MM.1S (cell line): Measurements from ENCODE around the gene PHACTR1.

Source experiments
- DNase-seq: peaks from one replicate; pipeline ENCODE4 v3.0.0-alpha.2; 2015
- H2AFZ ChIP-seq: fragments of 300-600 bp; sonication (generic); 2 replicates; pipeline ENCODE4 v1.6.0; 2016; ENCODE audit warnings: antibody characterized with exemption, low read length
- H3F3A ChIP-seq: fragments of 300-600 bp; sonication (generic); 2 replicates; pipeline ENCODE4 v1.6.1; 2016; ENCODE audit warnings: mild to moderate bottlenecking, antibody characterized with exemption, low read length, moderate library complexity, mixed read lengths; ENCODE audit not compliant: insufficient read depth
- H3K27ac ChIP-seq: fragments of 300-600 bp; sonication (generic); 2 replicates; pipeline ENCODE4 v1.5.1; 2016; ENCODE audit warnings: mild to moderate bottlenecking, low read length
- H3K27me3 ChIP-seq: fragments of 300-600 bp; sonication (generic); replicated peaks from 2 replicates; pipeline ENCODE4 v1.6.0; 2016; ENCODE audit warnings: low read length; ENCODE audit not compliant: insufficient read depth
- H3K36me3 ChIP-seq: fragments of 300-600 bp; sonication (generic); replicated peaks from 2 replicates; pipeline ENCODE4 v1.6.1; 2016; ENCODE audit warnings: mild to moderate bottlenecking, low read length, mixed read lengths; ENCODE audit not compliant: insufficient read depth
- H3K4me1 ChIP-seq: fragments of 300-600 bp; sonication (generic); 2 replicates; pipeline ENCODE4 v1.6.1; 2016; ENCODE audit warnings: low read length, mixed read lengths
- H3K4me2 ChIP-seq: fragments of 300-600 bp; sonication (generic); 2 replicates; pipeline ENCODE4 v1.6.0; 2016; ENCODE audit warnings: low read depth, low read length
- H3K4me3 ChIP-seq: fragments of 300-600 bp; sonication (generic); 2 replicates; pipeline ENCODE4 v1.5.1; 2016; ENCODE audit warnings: low read length, mixed read lengths
- H3K79me2 ChIP-seq: fragments of 300-600 bp; sonication (generic); 2 replicates; pipeline ENCODE4 v1.6.1; 2016; ENCODE audit warnings: mixed run types, low read length, mixed read lengths
- H3K9ac ChIP-seq: fragments of 300-600 bp; sonication (generic); 2 replicates; pipeline ENCODE4 v1.6.1; 2016; ENCODE audit warnings: low read length, mixed read lengths
- H3K9me2 ChIP-seq: fragments of 300-600 bp; sonication (generic); replicated peaks from 2 replicates; pipeline ENCODE4 v1.6.1; 2016; ENCODE audit warnings: mild to moderate bottlenecking, low read length, mixed read lengths; ENCODE audit not compliant: insufficient read depth
- H3K9me3 ChIP-seq: fragments of 300-600 bp; sonication (generic); replicated peaks from 2 replicates; pipeline ENCODE4 v1.6.1; 2016; ENCODE audit warnings: mild to moderate bottlenecking, low read length, mixed read lengths; ENCODE audit not compliant: insufficient read depth
- H4K20me1 ChIP-seq: fragments of 300-600 bp; sonication (generic); 2 replicates; pipeline ENCODE4 v1.6.1; 2016; ENCODE audit warnings: mild to moderate bottlenecking, low read length, moderate library complexity, mixed read lengths; ENCODE audit not compliant: insufficient read depth
- CTCF ChIP-seq: fragments of 300-600 bp; sonication (generic); IDR thresholded peaks from 2 replicates; pipeline ENCODE4 v1.5.1; 2016; ENCODE audit warnings: antibody characterized with exemption, low read length, mixed read lengths
- EZH2 ChIP-seq: fragments of 300-600 bp; sonication (generic); optimal IDR thresholded peaks from 2 replicates; pipeline ENCODE3; 2017; ENCODE audit warnings: low read depth, mild to moderate bottlenecking, antibody characterized with exemption, low read length, mixed read lengths
- EZH2phosphoT487 ChIP-seq: fragments of 300-600 bp; sonication (generic); IDR thresholded peaks from 2 replicates; pipeline ENCODE4 v1.6.1; 2018; ENCODE audit warnings: antibody characterized with exemption, low read length

The PHACTR1 gene

GRCh38 chr6:13141387-13141786 is 424.8 kb downstream of the PHACTR1 start:
- no peak overlapping the region for H3K4me2 ChIP-seq
- H4K20me1 ChIP-seq, result no peaks in the 10 kb centered on the region
- no peaks in the 10 kb centered on the region for H3K9me2 ChIP-seq
- H3K79me2 ChIP-seq, result no peaks in the 10 kb centered on the region
- no peaks in the 10 kb centered on the region for H3K36me3 ChIP-seq
- TF ChIP-seq EZH2, result no peak
- no peak overlapping the region for H3K4me3 ChIP-seq
- no peaks in the 10 kb centered on the region for H3F3A ChIP-seq
- no peaks in the 10 kb centered on the region for H3K9me3 ChIP-seq
- H3K27me3 ChIP-seq, result no peaks in the 10 kb centered on the region
- no peaks in the 10 kb centered on the region for H3K4me1 ChIP-seq
- H3K9ac ChIP-seq, result no peak overlapping the region
- no peak for DNase-seq
- no peak overlapping the region for H3K27ac ChIP-seq
- H2AFZ ChIP-seq, result no peak overlapping the region

DNA sequence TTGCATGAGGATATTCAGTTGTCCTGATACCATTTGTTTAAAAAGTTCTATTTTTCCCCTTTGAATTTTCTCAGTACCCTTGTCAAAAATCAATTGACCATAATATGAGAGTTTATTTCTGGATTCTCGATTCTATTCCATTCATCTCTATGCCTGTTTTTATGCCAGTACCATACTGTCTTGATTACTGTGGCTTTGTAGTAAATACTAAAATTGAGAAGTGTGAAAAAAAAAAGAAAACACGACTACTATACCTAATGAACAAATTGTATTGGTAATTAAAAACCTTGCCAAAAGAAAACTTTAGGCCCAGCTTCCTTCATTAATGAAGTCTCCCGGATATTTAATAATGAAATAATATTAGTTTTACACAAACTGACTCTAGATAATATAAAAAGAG is 426.0 kb downstream of the PHACTR1 start:
- Histone ChIP-seq H3K27ac (no peak overlapping the region), H3K9me2 (no peaks in the 10 kb centered on the region), H3K9me3 (no peaks in the 10 kb centered on the region), H3K4me3 (no peak overlapping the region), H3K4me1 (no peaks in the 10 kb centered on the region), H4K20me1 (no peaks in the 10 kb centered on the region), H3K9ac (no peak overlapping the region), H3K36me3 (no peaks in the 10 kb centered on the region), H2AFZ (no peak overlapping the region), H3K79me2 (no peaks in the 10 kb centered on the region), H3K27me3 (no peaks in the 10 kb centered on the region), H3K4me2 (no peak overlapping the region), H3F3A (no peaks in the 10 kb centered on the region)
- no peak for TF ChIP-seq CTCF
- no peak for TF ChIP-seq EZH2
- no peak for DNase-seq

- Histone ChIP-seq H3K27ac (no peak overlapping the region), H3K36me3 (no peaks in the 10 kb centered on the region), H3K9ac (no peak overlapping the region)
Observed at GRCh38 chr6:13146442-13146841, 429.9 kb downstream of the PHACTR1 start.

DNA sequence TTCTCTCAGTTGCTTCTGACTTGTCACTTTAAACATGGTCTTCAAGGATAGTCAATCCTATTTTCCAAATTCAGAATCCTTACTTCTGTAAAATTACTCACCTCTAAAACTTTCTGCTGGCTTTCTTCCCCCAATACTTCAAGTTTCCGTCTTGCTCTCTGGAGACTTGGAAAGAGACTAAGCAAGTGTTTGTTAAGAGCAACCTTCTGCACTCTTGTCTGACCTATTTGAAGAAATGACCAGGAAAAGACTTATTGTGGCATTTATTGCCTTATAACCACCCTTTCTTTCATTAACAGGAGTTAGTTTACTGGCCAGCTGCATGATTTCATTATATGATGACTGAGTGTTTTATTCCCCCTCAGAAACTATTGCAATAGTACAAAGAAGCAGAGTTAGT is 430.8 kb downstream of the PHACTR1 start:
- H3F3A ChIP-seq, result no peaks in the 10 kb centered on the region
- H3K9me2 ChIP-seq, result no peaks in the 10 kb centered on the region
- no peaks in the 10 kb centered on the region for H3K9me3 ChIP-seq
- TF ChIP-seq EZH2 (no peak), EZH2phosphoT487 (no peak), CTCF (no peak)
- no peak overlapping the region for H3K9ac ChIP-seq
- no peak overlapping the region for H2AFZ ChIP-seq
- no peaks in the 10 kb centered on the region for H3K36me3 ChIP-seq
- H3K4me1 ChIP-seq, result no peaks in the 10 kb centered on the region
- no peak overlapping the region for H3K4me3 ChIP-seq
- H3K79me2 ChIP-seq, result no peaks in the 10 kb centered on the region
- no peaks in the 10 kb centered on the region for H3K27me3 ChIP-seq
- no peak for DNase-seq
- no peaks in the 10 kb centered on the region for H4K20me1 ChIP-seq
- H3K4me2 ChIP-seq, result no peak overlapping the region
- no peak overlapping the region for H3K27ac ChIP-seq

More at GRCh38 chr6:13146442-13146841, 429.9 kb downstream of the PHACTR1 start:
- Histone ChIP-seq H3K9me3 (no peaks in the 10 kb centered on the region), H4K20me1 (no peaks in the 10 kb centered on the region), H3K4me1 (no peaks in the 10 kb centered on the region), H3K4me2 (no peak overlapping the region), H3F3A (no peaks in the 10 kb centered on the region), H3K9me2 (no peaks in the 10 kb centered on the region), H3K79me2 (no peaks in the 10 kb centered on the region), H3K4me3 (no peak overlapping the region), H2AFZ (no peak overlapping the region), H3K27me3 (no peaks in the 10 kb centered on the region)
- DNase-seq, result no peak
- TF ChIP-seq CTCF, result no peak
- TF ChIP-seq EZH2phosphoT487, result no peak
- no peak for TF ChIP-seq EZH2
